H1 (cell line): ENCODE measurements around the gene LSG1. TPM values are rescaled to one million over a fixed set of nuclear protein-coding genes. Genes with fewer than 3 reads are reported as not detected.

ENCODE experiments used
- CHD2 ChIP-seq: IDR thresholded peaks from 2 replicates; pipeline ENCODE4 v1.6.1; 2012; ENCODE audit warnings: low read length, improper control_type of control experiment
- EGR1 ChIP-seq: IDR thresholded peaks from 2 replicates; pipeline ENCODE4 v1.6.1; 2011; ENCODE audit warnings: low read depth, low read length, borderline replicate concordance
- JUN ChIP-seq: IDR thresholded peaks from 2 replicates; pipeline ENCODE4 v1.6.1; 2011; ENCODE audit warnings: low read depth, mild to moderate bottlenecking, improper control_type of control experiment, low read length
- KDM5A ChIP-seq: fragments of 200-600 bp; IDR thresholded peaks from 2 replicates; pipeline ENCODE4 v1.7.1; 2012; ENCODE audit warnings: mild to moderate bottlenecking, low read length, inconsistent platforms, mixed read lengths
- POLR2A ChIP-seq, 2 experiments: IDR thresholded peaks; 1 replicate in 1 of 2; 2 replicates in 1 of 2; pipeline ENCODE4 v1.6.1; 2011; ENCODE audit warnings: low read depth in 2 of 2, low read length in 2 of 2, mild to moderate bottlenecking in 2 of 2; ENCODE audit errors: control extremely low read depth in 1 of 2
- RNF2 ChIP-seq: fragments of 200-900, 300-1000 bp; sonication (generic); IDR thresholded peaks from 2 replicates; pipeline ENCODE4 v1.7.1; 2016; ENCODE audit warnings: borderline replicate concordance, low read depth, mild to moderate bottlenecking, antibody characterized with exemption, low read length; ENCODE audit not compliant: poor library complexity, severe bottlenecking; ENCODE audit errors: missing control alignments
- SIRT6 ChIP-seq: IDR thresholded peaks from one replicate; pipeline ENCODE4 v1.7.1; 2012; ENCODE audit warnings: low read length, inconsistent platforms
- TBP ChIP-seq: IDR thresholded peaks from 2 replicates; pipeline ENCODE4 v1.6.1; 2011; ENCODE audit warnings: low read depth, low read length, improper control_type of control experiment
- polyA plus RNA-seq, 7 experiments: library from polyadenylated mRNA; depleted of rRNA in 3 of 7; stranded (reverse) in 5 of 7; unstranded in 2 of 7; fragments of >200 nt in 5 of 7; fragments of 200-250 nt in 2 of 7; gene quantifications; 1 replicate in 5 of 7; 2 replicates in 1 of 7; 4 replicates in 1 of 7; pipeline versions ENCODE4 v1.2.1 to v1.2.3, GENCODE V29; 2011 to 2013; ENCODE audit warnings: missing spikeins in 2 of 7, mixed read lengths in 2 of 7
- total RNA-seq: library from RNA; stranded (reverse); fragmentation: NEBNext Ultra II Directional; extraction: Animal tissue kit (Norgen Biotek cat#: 25700); gene quantifications from 2 replicates; pipeline ENCODE4 v1.2.1, GENCODE V29; 2021

The LSG1 gene
- total and polyA plus RNA-seq, 2 of the 8 experiments (the other 6 are each of a cell fraction or from before 2014, with no cell fraction given): 23.7 to 47.6 TPM

DNA sequence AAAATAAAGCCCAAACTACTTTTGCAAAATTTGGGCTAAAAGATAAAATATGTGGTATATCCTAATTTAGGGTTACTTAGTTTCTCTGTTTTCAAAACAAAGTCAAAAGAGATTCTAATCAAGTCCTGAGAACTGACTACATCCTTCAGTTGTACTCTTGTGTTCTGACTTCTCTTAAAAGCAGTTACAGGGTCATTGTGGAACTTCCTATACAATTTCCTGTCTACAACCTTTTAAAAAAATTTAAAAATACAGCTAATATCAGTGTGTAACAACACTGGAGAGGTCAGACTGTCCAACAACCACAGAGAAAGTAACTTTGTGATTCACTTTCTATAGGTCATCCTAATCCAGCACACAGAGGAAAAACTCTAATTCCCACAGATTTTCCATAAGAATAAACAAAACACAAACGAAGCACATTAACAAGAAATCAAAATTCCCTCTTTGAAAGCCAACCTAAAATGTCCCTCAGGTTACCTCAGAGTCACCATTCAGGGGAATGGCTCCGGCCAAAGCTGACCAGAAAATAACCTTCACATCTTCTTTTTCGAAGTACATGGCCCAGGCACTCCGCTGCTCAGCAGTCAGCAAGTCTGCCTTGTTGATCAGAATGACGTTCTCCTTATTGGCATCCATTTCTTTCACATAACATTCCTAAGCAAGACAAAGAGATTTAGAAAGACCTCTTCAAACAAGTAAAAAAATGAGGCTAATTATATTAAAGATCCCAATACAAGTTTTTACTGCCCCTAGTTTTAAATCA is 13.3 kb downstream of the LSG1 start (continued):
- TF ChIP-seq RNF2 (no peak), TBP (no peak), JUN (no peak), EGR1 (no peak), POLR2A (IDR thresholded peaks at IDR 0.05; ENCODE audit: control extremely low read depth in 1 of 2, low read depth in 2 of 2, low read length in 2 of 2) (no peak), CHD2 (no peak), SIRT6 (no peak), KDM5A (no peak)
